WI38 (cell line): Measurements from ENCODE around the gene JMJD4.

Experiments used
- H3K4me3 ChIP-seq: 2 replicates; pipeline ENCODE4 v1.5.1; 2011; ENCODE audit warnings: low read depth, mild to moderate bottlenecking, control low read depth, low read length
- TF ChIP-seq, protein P1 (sequence below): IDR thresholded peaks from 2 replicates; pipeline ENCODE4 v1.5.1; 2012; ENCODE audit warnings: low read depth, mild to moderate bottlenecking, control low read depth, low read length

The JMJD4 gene

DNA sequence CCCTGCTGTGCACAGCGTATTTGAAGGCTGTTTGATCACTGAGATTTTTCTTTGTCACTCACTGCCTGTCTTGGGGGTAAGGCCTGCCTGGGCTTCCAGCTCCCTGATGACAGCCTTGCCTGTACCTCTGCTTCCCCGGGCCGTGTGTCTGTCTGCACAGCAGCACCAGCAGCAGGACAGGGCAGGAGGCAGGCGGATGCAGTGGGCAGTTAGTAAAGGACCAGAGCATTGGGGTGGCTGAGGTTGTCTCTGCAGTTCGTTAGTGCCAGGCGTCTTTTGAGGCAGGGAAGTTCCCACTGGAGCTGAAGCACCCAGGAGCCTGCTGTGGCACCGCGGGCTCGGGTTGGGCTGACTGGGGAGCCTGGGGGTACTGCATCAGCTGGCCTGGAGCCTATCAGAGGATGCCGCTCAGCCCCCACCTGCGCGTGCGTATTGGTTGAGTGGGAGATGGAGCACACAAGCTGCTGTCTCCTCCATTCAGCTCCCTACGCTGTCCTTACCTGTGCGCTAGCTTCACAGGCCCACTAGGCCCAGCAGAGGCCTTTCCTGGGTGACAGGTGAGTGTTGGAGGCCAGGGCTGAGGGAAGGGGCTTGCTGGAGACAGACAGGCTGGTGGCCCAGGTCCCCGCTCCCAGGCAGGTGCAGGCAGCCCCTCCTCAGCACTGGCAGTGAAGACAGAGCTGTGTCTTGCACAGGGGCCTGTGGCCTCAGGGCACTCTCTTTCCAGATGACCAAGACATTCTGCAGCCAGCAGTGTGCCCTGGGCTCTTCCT is 28.3 kb upstream of the JMJD4 start:
- H3K4me3 ChIP-seq, result no peak overlapping the region
- TF ChIP-seq, protein P1, sequence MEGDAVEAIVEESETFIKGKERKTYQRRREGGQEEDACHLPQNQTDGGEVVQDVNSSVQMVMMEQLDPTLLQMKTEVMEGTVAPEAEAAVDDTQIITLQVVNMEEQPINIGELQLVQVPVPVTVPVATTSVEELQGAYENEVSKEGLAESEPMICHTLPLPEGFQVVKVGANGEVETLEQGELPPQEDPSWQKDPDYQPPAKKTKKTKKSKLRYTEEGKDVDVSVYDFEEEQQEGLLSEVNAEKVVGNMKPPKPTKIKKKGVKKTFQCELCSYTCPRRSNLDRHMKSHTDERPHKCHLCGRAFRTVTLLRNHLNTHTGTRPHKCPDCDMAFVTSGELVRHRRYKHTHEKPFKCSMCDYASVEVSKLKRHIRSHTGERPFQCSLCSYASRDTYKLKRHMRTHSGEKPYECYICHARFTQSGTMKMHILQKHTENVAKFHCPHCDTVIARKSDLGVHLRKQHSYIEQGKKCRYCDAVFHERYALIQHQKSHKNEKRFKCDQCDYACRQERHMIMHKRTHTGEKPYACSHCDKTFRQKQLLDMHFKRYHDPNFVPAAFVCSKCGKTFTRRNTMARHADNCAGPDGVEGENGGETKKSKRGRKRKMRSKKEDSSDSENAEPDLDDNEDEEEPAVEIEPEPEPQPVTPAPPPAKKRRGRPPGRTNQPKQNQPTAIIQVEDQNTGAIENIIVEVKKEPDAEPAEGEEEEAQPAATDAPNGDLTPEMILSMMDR, result no peak

DNA sequence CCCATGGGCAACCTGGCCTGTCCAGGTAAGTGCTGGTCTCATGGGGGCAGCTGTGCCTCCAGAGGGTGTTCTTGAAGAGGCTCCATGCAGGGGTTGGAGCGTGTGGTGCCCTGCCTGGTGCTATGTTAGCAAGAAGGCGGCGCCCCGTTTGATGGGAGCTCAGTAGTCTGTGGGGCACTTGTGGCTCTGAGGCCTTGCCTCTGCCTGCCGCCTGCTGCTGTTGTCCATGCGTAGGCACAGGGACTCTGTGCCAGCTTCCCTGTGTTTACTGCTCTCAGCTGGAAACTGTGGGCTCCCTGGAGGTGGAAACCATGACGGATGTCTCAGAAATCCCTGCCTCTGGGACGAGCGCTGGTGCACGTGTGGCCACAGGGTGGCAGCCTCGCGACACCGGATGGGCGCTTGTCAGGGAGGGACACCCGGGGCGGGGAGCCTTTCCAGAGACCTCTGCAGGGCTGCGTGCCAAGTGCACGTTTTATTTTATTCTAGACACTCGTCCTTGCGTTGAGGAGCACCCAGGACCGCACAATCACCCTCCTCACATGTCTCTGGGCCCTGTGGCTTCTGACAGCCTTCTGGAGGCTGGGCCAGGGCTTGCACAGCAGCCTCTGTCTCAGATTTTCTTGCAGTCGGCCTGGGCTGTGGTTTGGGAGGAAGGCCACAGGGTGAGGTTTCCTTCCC is 27.3 kb upstream of the JMJD4 start:
- TF ChIP-seq, protein P1, result peak; percentile 84
- H3K4me3 ChIP-seq, result no peak overlapping the region

DNA sequence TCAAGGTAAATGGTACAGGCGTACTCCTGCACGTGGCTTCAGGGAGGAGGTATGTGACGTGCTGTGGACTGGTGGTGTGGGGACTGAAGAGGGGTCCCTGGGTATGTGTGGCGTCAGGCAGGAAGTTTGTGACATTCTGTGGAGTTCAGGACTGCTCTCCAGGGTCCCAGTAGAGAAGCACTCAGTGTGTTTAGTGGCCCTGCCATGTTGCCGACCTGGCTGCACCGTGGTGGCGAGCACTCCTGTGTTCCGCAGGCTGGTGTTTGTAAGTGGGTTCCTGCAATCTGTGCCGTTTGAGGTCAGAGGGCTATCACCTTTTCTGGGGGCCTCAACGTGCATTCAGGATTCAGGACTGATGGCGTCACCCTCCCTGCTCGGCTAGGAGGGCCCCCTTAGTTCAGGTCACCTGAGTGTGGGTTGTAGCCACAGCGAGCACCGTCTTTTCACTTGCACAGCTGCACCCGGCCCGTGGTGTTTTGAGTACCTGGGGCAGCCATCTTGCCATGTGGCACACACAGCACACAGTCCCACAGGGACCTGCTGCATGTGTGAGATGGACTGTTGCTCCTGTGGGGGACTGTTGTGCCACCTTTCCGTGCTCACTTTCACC is 26.6 kb upstream of the JMJD4 start:
- no peak overlapping the region for H3K4me3 ChIP-seq
- TF ChIP-seq, protein P1, result no peak

DNA sequence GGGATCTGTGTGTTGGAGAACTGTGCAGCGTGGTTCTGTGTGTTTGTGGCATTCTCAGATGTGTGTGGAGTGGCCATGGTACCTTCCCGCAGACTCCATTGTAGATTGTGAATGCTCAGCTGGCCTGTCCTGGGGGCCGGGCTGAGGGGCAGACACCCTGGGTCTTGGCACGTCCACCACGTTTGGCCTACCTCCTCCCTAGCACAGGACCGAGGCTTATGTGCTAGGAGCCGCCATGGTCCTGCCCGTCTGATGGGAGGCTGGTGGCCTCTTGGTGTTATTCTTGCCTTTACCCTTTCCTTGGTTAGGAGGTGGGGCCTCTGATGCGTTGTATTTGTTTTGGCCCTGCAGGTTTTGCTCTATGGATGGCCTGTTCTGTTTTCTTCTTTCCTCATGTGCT is 25.3 kb upstream of the JMJD4 start:
- TF ChIP-seq, protein P1, result no peak
- H3K4me3 ChIP-seq, result no peak overlapping the region

DNA sequence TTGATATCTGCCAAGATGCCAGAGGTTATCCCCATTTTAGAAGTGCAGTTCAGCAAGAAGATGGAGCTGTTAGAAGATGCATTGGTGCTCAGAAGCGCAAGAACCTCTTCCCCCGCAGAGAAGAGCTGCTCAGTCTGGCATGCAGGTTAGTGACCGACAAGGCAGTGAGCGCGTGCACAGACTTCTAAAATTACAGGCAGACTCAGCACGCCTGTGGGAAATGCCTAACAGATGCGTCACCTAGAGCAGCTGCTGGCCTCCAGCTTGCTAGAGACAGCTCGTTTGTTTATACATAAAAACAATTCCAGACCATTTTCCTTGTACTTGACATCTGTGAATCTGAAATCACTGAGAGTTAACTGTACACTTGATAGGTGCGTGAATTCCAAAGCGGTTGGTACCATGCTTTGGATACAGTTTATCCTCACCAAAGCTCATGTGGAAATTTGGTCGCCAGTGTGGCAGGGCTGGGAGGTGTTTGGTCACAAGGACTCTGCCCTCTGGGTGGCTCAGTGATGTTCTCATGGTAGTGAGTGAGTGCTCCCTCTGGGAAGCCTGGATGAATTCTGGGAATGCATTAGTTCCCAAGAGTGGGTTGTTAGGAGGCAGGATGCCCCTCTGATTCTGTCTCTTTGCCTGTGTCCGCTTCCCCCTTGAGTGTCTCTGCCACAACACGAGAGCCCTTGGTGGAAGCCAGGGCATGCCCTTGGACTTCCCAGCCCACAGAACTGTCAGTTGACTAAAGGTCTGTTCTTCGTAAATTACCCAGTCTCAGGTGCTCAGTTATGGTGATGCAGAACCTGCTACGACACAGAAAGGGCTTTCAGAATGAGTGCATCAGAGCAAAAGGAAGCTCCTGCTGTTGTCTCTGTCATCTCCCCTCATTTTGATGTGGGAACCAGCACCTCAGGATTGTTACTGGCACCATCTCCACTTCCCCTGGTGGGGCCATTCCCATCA is 24.5 kb upstream of the JMJD4 start:
- 0 out of 2 replicates have a peak overlapping the region, but pooled peaks have one; percentile 4 for H3K4me3 ChIP-seq
- TF ChIP-seq, protein P1, result no peak

DNA sequence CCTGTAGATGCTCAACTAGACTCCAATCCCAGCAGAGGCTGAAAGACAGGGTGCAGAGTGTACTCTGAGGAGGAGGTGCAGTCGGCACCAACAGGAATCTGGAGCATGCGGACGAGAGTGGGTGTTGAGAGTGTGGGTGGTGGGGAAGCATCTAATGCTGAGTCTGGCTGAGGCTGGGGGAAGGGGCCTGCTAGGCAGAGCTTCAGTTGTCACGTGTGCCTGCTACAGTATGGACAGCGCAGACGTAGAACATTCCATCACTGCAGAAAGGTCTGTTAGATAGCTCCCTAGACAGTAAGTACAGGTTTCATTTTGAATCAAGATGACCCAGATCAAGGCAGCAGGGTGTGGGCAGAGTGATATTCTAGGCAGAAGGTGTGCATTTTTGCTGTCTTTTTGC is 23.3 kb upstream of the JMJD4 start:
- no peak overlapping the region for H3K4me3 ChIP-seq
- TF ChIP-seq, protein P1, result no peak
